HFF-Myc (cell line): Measurements from ENCODE around the gene GCSAM.

Source experiments
- DNase-seq: peaks from one replicate; pipeline ENCODE4 v3.0.0-alpha.2; 2011; ENCODE audit warnings: low read depth; ENCODE audit errors: extremely low read depth
- H3K4me3 ChIP-seq: replicated peaks from 2 replicates; pipeline ENCODE4 v1.5.1; 2011; ENCODE audit warnings: low read depth, mild to moderate bottlenecking, control low read depth, low read length
- TF ChIP-seq, protein P1 (sequence below): IDR thresholded peaks from 2 replicates; pipeline ENCODE4 v1.5.1; 2012; ENCODE audit warnings: mild to moderate bottlenecking, low read depth, low read length, control low read depth; ENCODE audit errors: missing control alignments

Gene GCSAM

DNA sequence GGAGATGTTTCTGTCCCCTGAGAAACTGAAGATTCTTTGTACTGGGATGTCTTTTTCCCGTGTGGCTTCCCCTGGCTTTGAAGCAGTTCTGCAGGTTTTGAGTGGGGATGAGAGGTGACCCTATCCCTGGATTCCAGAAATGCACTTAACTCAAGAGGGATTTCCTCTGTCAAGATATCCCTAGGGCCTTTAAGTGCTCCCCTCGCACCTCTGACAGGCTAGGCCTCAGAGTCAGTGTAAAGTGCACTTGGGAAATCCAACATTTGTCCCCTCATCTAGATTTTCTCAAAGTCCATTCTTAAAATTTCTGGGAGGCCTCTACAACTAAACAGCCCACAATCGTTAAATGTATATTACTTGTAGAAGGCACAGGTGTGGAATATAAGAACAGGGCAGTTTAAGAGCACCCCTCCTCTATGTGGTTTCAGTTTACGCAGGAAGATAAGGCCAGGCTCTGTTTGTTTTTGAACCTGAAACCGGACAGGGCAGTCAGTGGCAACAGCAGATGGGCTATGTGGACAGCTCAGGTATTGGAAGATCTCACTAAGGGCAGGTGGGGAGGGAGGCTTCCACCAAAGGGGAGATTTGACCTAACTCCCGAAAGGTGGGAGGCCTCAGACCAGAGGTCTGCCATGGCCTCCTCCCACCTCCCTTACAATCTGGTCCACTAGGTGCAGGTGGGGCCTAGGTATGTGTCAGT lies 42.0 kb downstream of the GCSAM start:
- TF ChIP-seq, protein P1, sequence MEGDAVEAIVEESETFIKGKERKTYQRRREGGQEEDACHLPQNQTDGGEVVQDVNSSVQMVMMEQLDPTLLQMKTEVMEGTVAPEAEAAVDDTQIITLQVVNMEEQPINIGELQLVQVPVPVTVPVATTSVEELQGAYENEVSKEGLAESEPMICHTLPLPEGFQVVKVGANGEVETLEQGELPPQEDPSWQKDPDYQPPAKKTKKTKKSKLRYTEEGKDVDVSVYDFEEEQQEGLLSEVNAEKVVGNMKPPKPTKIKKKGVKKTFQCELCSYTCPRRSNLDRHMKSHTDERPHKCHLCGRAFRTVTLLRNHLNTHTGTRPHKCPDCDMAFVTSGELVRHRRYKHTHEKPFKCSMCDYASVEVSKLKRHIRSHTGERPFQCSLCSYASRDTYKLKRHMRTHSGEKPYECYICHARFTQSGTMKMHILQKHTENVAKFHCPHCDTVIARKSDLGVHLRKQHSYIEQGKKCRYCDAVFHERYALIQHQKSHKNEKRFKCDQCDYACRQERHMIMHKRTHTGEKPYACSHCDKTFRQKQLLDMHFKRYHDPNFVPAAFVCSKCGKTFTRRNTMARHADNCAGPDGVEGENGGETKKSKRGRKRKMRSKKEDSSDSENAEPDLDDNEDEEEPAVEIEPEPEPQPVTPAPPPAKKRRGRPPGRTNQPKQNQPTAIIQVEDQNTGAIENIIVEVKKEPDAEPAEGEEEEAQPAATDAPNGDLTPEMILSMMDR = no peak
- no peak overlapping the region for H3K4me3 ChIP-seq

DNA sequence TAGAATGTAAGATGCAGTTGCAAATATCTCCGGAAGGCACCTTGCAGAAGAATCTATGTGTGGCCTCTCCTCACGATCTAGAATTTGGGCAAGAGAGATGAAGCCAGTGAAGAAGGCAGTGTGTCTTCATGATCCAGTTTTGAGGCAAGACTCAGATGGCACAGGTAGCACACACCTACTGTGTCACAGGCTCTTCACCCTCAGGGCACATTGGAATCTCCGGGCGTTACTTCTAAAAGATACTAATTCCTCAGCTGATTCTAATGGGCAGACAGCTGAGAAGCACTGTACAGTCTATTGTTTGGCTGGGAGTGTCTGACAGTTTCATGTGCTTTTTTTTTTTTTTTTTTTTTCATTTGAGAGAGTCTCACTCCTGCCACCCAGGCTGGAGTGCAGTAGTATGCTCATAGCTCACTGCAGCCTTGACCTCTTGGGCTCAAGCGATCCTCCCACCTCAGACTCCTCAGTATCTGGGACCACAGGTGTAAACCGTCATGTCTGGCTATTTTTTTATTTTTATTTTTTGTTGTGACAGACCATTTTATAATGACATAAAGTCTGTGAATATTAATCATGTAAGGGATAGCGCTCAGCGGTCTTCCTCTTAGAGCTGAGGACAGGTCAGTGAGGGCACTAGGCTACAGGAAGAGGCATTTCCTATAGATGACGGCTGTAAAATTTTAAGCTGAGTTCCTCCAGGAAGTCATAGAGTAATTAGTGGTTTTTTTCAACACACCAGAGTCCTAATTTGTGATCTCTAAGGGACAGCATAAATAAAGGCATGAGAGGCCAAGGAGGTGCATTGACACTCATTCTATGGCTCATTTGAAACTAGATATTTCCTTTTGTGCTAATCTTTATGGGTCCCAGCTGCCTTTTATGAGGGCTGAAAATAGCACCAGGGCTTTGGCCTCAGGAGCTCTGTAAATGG lies 42.8 kb downstream of the GCSAM start:
- no peak for DNase-seq
- no peak overlapping the region for H3K4me3 ChIP-seq
- TF ChIP-seq, protein P1 = no peak

More for the DNA sequence above, 42.0 kb downstream of the GCSAM start:
- DNase-seq = no peak

DNA sequence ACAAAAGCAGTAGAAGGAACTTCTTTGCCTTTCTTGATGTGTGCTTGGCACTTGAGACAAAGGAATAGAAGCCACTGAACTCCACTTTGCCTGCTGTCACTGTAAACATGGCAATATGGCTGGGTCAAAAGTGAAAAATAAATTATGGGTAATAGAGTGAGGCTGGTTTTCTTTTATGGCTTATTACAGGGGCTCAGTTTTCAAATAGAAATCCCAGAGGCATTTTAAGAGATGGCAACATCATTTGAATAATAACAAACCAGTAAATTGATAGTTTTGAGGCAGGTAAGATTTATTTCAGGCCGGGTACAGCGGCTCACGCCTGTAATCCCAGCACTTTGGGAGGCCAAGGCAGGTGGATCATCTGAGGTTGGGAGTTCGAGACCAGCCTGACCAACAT lies 44.1 kb downstream of the GCSAM start:
- TF ChIP-seq, protein P1 = no peak
- no peak for DNase-seq
- no peak overlapping the region for H3K4me3 ChIP-seq

DNA sequence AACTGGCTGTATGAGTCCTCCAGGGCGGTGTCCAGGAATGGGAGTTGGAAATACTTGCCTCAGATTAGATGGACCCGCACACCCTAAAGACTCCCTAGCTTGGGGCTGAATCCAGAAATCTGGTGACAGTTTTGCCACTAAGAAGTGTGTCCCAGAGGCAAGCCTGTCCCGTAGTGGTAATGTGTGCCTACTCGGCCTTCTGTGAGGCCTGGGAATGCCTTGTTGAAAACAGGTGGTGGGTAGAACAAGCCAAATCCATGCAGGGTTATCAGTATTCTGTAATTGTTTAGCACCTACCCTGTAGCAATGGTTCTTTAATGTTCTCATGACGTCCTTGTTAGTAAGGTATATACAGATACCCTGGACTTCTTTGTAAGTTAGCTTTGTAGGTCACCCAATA lies 45.3 kb downstream of the GCSAM start:
- no peak overlapping the region for H3K4me3 ChIP-seq
- no peak for DNase-seq
- TF ChIP-seq, protein P1 = no peak

DNA sequence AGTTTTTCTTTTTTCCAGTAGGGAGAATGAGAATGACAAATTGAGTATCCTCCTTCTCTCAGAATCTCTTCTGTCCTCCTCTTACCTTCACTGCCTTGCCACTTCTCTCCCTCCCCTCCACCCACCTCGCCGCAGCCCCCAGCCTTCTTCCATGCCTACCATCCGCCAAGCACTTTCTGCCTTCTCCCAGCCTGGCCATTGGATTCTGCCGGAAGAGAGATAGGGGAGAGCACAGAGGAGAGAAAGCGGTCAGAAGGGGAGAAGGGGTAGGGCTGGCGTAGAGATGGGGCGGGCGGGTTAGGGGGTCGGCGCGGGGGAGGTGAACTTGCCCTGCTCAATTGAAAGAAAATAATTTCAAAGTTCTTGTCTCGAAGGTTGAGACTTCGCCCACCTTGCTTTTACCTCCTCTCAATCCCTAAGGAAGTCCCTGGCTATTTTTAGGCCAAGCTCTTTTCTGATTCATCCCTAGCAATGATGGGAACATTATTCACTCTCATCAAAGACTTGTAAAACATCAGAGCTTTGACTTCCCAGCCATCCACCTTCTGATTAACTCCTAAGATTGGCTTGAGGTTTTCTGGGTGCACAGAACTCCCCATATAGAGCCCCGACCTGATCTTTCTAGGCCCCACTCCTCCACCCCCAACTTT lies 46.0 kb downstream of the GCSAM start:
- no peak for DNase-seq
- peak overlapping the region; percentile 60 for H3K4me3 ChIP-seq
- TF ChIP-seq, protein P1 = no peak

DNA sequence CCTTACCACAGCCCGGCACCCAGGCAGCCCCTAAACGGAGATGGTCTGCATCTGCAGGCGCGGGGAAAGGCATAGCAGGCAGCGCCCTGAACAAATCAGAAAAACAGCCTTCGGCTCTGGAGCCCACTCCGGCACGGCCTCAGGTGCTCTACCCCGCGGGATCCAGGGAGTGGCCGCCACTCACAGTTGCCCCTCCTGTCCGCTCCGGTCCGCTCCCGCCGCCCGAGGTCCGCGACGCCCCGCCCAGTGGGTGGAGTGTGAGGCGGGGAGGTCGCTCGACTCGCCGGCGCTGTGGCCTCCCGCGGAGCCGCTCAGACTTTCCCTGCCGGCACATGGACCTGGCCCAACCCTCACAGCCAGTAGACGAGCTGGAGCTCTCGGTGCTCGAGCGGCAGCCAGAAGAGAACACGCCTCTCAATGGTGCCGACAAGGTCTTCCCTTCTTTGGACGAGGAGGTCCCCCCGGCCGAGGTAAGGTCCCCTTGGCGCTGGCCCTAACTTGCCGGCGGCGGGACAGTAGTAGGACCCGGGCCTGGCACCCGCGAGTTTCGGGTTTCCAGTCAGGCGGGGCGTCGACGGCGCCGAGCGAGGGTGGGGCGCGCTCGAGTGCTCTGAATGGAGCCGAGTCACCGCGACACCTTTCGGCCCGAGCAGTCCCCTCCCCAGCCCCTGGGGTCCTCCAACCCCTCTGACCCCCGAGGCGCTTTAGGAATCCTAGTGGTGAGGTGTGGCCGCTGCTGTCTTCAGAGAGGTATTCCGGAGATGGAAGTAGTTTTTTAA lies 46.8 kb downstream of the GCSAM start, which contains the start of gene C3orf52:
Gene C3orf52 (plus strand): TSS at position 314 of the 779 bp plus-strand sequence. CDS start 19 bp downstream, at position 333.
- H3K4me3 ChIP-seq = peak within 1 kb of the TSS; percentile 60
- DNase-seq = no peak
- TF ChIP-seq, protein P1 = no peak
